PFSK-1 (cell line): ENCODE results near the gene CEBPA.

Experiments
- FOXP2 ChIP-seq: optimal IDR thresholded peaks from 2 replicates; pipeline ENCODE3; 2011; ENCODE audit warnings: borderline replicate concordance, control low read depth, inconsistent platforms; ENCODE audit not compliant: insufficient read depth; ENCODE audit errors: extremely low read length, extremely low read depth
- POLR2AphosphoS5 ChIP-seq: IDR thresholded peaks from 2 replicates; pipeline ENCODE4 v1.6.1; 2012; ENCODE audit warnings: low read depth, mild to moderate bottlenecking, control low read depth, low read length, moderate library complexity
- TF ChIP-seq, protein P1 (sequence below), 2 experiments: IDR thresholded peaks; 2 replicates each; pipeline versions ENCODE4 v1.6.1 to v1.8.0; 2011 to 2012; ENCODE audit warnings: low read depth in 2 of 2, low read length in 2 of 2, control low read depth in 1 of 2, inconsistent platforms in 1 of 2, mild to moderate bottlenecking in 1 of 2, moderate library complexity in 1 of 2; ENCODE audit not compliant: insufficient read depth in 1 of 2

DNA sequence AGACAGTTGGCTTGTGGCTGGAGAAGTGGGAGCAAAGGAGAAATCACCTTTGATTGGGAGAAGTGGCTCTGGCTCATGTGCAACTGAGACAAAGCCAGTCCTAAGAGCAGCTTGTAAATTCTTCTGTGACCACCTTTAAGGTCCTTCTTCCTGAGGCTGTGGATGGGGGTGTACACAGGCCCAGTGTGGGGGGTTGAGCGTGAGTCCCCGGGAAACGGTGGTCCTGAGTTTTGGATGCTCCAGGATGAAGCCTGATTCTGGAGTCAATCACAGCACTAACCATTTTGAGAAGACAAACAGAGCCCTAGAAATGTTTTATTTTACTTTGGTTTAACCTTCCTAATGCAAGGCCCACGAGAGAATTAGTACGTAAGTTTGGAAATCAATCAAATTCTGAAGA, 3.9 kb upstream of the CEBPA start:
- TF ChIP-seq FOXP2 (no peak), POLR2AphosphoS5 (no peak)
- TF ChIP-seq, protein P1, sequence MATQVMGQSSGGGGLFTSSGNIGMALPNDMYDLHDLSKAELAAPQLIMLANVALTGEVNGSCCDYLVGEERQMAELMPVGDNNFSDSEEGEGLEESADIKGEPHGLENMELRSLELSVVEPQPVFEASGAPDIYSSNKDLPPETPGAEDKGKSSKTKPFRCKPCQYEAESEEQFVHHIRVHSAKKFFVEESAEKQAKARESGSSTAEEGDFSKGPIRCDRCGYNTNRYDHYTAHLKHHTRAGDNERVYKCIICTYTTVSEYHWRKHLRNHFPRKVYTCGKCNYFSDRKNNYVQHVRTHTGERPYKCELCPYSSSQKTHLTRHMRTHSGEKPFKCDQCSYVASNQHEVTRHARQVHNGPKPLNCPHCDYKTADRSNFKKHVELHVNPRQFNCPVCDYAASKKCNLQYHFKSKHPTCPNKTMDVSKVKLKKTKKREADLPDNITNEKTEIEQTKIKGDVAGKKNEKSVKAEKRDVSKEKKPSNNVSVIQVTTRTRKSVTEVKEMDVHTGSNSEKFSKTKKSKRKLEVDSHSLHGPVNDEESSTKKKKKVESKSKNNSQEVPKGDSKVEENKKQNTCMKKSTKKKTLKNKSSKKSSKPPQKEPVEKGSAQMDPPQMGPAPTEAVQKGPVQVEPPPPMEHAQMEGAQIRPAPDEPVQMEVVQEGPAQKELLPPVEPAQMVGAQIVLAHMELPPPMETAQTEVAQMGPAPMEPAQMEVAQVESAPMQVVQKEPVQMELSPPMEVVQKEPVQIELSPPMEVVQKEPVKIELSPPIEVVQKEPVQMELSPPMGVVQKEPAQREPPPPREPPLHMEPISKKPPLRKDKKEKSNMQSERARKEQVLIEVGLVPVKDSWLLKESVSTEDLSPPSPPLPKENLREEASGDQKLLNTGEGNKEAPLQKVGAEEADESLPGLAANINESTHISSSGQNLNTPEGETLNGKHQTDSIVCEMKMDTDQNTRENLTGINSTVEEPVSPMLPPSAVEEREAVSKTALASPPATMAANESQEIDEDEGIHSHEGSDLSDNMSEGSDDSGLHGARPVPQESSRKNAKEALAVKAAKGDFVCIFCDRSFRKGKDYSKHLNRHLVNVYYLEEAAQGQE (IDR thresholded peaks at IDR 0.05; ENCODE audit: insufficient read depth in 1 of 2, low read depth in 2 of 2, low read length in 2 of 2), result no peak
